Endothelial cell of hepatic sinusoid (primary cell): ENCODE results near the gene SMURF1.
"Not testable (repeated sequence)": the region's sequence is repeated elsewhere in the genome, so short reads cannot be mapped to it uniquely, and the experiment has no call there.

Source experiments
- in situ Hi-C: cut with HindIII; loops from 2 replicates; pipeline ENCODE4 v1.10.0; 2017; ENCODE audit warnings: low sequenced_read_pairs

The SMURF1 gene

GRCh38 chr7:99101516-99101915 lies 42.4 kb downstream of the SMURF1 start:
- in situ Hi-C loops: not testable (repeated sequence)

- in situ Hi-C loops: no loop called here
Measured at GRCh38 chr7:99099499-99100077, 44.3 kb downstream of the SMURF1 start.

- in situ Hi-C loops: no loop called here
Measured at GRCh38 chr7:99098824-99099498, 44.9 kb downstream of the SMURF1 start.

- in situ Hi-C loops: no loop called here
Measured at GRCh38 chr7:99098286-99098823, 45.6 kb downstream of the SMURF1 start.

- in situ Hi-C loops: no loop called here
Measured at GRCh38 chr7:99097730-99098129, 46.2 kb downstream of the SMURF1 start.

GRCh38 chr7:99096124-99096887 lies 47.6 kb downstream of the SMURF1 start:
- in situ Hi-C loops: no loop called here

- in situ Hi-C loops: no loop called here
Measured at GRCh38 chr7:99095698-99096097, 48.2 kb downstream of the SMURF1 start.

- in situ Hi-C loops: loop anchor here (5.0 kb wide), 1 partner anchor 38 kb away; no protein-coding TSS in a partner anchor
Measured at GRCh38 chr7:99094401-99094800, 49.5 kb downstream of the SMURF1 start.

GRCh38 chr7:99092064-99092720 lies 51.7 kb downstream of the SMURF1 start:
- in situ Hi-C loops: loop anchor here (5.0 kb wide), 1 partner anchor 40 kb away; no protein-coding TSS in a partner anchor

- in situ Hi-C loops: loop anchor here (5.0 kb wide), 1 partner anchor 41 kb away; no protein-coding TSS in a partner anchor
Measured at GRCh38 chr7:99090771-99091542, 53.0 kb downstream of the SMURF1 start.

GRCh38 chr7:99089914-99090629 lies 53.8 kb downstream of the SMURF1 start:
- in situ Hi-C loops: loop anchor here (5.0 kb wide), 1 partner anchor 42 kb away; no protein-coding TSS in a partner anchor

- in situ Hi-C loops: no loop called here
Measured at GRCh38 chr7:99086944-99087343, 57.0 kb downstream of the SMURF1 start.

GRCh38 chr7:99086532-99086931 lies 57.4 kb downstream of the SMURF1 start:
- in situ Hi-C loops: no loop called here

GRCh38 chr7:99083733-99084132 lies 60.2 kb downstream of the SMURF1 start:
- in situ Hi-C loops: no loop called here

GRCh38 chr7:99083068-99083651 lies 60.7 kb downstream of the SMURF1 start:
- in situ Hi-C loops: no loop called here

GRCh38 chr7:99080679-99081078 lies 63.2 kb downstream of the SMURF1 start:
- in situ Hi-C loops: no loop called here

- in situ Hi-C loops: no loop called here
Measured at GRCh38 chr7:99079104-99079503, 64.8 kb downstream of the SMURF1 start.

GRCh38 chr7:99078416-99078815 lies 65.5 kb downstream of the SMURF1 start:
- in situ Hi-C loops: no loop called here

- in situ Hi-C loops: no loop called here
Measured at GRCh38 chr7:99076615-99077014, 67.3 kb downstream of the SMURF1 start.
